ENCODE results near the gene TMC7. TPM values are rescaled to one million over a fixed set of nuclear protein-coding genes. Genes with fewer than 3 reads are reported as not detected.
A peak's percentile ranks its signal among the peaks of the same experiment; 100 is the strongest.

Gene TMC7
- total and polyA plus RNA-seq, 2 of the 13 experiments (the other 11 are each of a cell fraction or from before 2014, with no cell fraction given) = 1.2 to 5.1 TPM

DNA sequence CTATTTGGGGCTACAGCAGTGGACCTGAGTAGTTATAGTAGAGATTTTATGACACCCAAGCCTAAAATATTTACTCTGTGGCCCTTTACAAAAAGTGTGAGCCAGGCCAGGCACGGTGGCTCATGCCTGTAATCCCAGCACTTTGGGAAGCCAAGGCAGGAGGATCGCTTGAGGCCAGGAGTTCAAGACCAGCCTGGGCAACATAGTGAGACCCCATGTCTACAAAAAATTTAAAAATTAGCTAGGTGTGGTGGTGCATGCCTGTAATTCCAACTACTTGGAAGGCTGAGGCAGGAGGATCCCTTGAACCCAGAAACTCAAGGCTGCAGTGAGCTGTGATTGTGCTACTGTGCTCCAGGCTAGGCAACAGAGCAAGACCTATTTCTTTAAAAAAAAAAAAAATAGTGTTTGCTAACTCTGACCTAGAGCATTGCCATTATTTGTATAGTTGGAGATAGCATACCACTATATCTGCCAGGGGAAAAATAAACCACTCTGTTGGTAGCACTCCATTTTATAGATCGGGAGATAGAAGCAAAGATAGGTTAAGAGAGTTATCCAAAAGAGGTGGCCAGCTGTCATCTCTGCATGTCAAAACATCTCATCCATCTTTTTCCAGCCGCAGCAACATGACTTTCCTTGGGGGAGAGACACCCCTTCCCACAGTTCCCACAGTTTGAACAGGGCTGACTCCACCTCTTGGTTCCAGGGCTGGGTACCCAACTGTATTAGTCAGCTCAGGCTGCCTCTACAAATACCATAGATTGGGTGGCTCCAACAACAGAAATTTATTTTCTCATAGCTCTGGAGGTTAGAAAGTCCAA lies 127.0 kb downstream of the TMC7 start (continued):
- TF ChIP-seq, protein P1, sequence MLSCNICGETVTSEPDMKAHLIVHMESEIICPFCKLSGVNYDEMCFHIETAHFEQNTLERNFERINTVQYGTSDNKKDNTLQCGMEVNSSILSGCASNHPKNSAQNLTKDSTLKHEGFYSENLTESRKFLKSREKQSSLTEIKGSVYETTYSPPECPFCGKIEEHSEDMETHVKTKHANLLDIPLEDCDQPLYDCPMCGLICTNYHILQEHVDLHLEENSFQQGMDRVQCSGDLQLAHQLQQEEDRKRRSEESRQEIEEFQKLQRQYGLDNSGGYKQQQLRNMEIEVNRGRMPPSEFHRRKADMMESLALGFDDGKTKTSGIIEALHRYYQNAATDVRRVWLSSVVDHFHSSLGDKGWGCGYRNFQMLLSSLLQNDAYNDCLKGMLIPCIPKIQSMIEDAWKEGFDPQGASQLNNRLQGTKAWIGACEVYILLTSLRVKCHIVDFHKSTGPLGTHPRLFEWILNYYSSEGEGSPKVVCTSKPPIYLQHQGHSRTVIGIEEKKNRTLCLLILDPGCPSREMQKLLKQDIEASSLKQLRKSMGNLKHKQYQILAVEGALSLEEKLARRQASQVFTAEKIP (CRISPR knock-in tag; IDR thresholded peaks at IDR 0.05; ENCODE audit: borderline replicate concordance) = no peak
- peak; percentile 53 for TF ChIP-seq KAT8 (CRISPR knock-in tag; IDR thresholded peaks at IDR 0.05)
- TF ChIP-seq, protein P2, sequence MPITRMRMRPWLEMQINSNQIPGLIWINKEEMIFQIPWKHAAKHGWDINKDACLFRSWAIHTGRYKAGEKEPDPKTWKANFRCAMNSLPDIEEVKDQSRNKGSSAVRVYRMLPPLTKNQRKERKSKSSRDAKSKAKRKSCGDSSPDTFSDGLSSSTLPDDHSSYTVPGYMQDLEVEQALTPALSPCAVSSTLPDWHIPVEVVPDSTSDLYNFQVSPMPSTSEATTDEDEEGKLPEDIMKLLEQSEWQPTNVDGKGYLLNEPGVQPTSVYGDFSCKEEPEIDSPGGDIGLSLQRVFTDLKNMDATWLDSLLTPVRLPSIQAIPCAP (CRISPR knock-in tag; IDR thresholded peaks at IDR 0.05; ENCODE audit: low read depth) = 0 out of 2 replicates have a peak, but pooled peaks have one; percentile 2
- TF ChIP-seq KLF11 (CRISPR knock-in tag; IDR thresholded peaks at IDR 0.05) = peak; percentile 32; the same call in 1 of the 2 replicates
- TF ChIP-seq ZNF232 (CRISPR knock-in tag; IDR thresholded peaks at IDR 0.05; ENCODE audit: borderline replicate concordance) = 0 out of 2 replicates have a peak, but pooled peaks have one; percentile 14
- TF ChIP-seq RXRA (CRISPR knock-in tag; IDR thresholded peaks at IDR 0.05) = no peak
- peak; percentile 43; the same call in 1 of the 2 replicates for TF ChIP-seq ZBTB20 (CRISPR knock-in tag; IDR thresholded peaks at IDR 0.05; ENCODE audit: borderline replicate concordance, low read depth)
- TF ChIP-seq GATAD2A (CRISPR knock-in tag; IDR thresholded peaks at IDR 0.05) = peak; percentile 41
- no peak for TF ChIP-seq ZNF713 (CRISPR knock-in tag; IDR thresholded peaks at IDR 0.05)
- 0 out of 2 replicates have a peak, but pooled peaks have one; percentile 66 for TF ChIP-seq ZNF12 (CRISPR knock-in tag; IDR thresholded peaks at IDR 0.05)
- TF ChIP-seq KDM1A (CRISPR knock-in tag; IDR thresholded peaks at IDR 0.05) = peak; percentile 58; the same call in 1 of the 2 replicates
- TF ChIP-seq ZNF367 (CRISPR knock-in tag; IDR thresholded peaks at IDR 0.05; ENCODE audit: borderline replicate concordance) = no peak
- no peak for TF ChIP-seq ZBTB21 (CRISPR knock-in tag; IDR thresholded peaks at IDR 0.05)
- TF ChIP-seq CCDC6 (CRISPR knock-in tag; IDR thresholded peaks at IDR 0.05) = no peak
- no peak for TF ChIP-seq HHEX (CRISPR knock-in tag; IDR thresholded peaks at IDR 0.05)
- no peak for TF ChIP-seq ZNF816 (CRISPR knock-in tag; IDR thresholded peaks at IDR 0.05; ENCODE audit: borderline replicate concordance)
- TF ChIP-seq, protein P3, sequence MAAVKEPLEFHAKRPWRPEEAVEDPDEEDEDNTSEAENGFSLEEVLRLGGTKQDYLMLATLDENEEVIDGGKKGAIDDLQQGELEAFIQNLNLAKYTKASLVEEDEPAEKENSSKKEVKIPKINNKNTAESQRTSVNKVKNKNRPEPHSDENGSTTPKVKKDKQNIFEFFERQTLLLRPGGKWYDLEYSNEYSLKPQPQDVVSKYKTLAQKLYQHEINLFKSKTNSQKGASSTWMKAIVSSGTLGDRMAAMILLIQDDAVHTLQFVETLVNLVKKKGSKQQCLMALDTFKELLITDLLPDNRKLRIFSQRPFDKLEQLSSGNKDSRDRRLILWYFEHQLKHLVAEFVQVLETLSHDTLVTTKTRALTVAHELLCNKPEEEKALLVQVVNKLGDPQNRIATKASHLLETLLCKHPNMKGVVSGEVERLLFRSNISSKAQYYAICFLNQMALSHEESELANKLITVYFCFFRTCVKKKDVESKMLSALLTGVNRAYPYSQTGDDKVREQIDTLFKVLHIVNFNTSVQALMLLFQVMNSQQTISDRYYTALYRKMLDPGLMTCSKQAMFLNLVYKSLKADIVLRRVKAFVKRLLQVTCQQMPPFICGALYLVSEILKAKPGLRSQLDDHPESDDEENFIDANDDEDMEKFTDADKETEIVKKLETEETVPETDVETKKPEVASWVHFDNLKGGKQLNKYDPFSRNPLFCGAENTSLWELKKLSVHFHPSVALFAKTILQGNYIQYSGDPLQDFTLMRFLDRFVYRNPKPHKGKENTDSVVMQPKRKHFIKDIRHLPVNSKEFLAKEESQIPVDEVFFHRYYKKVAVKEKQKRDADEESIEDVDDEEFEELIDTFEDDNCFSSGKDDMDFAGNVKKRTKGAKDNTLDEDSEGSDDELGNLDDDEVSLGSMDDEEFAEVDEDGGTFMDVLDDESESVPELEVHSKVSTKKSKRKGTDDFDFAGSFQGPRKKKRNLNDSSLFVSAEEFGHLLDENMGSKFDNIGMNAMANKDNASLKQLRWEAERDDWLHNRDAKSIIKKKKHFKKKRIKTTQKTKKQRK (IDR thresholded peaks at IDR 0.05; ENCODE audit: low read length) = no peak
- TF ChIP-seq RARA (CRISPR knock-in tag; IDR thresholded peaks at IDR 0.05) = 0 out of 2 replicates have a peak, but pooled peaks have one; percentile 8
- TF ChIP-seq, protein P4, sequence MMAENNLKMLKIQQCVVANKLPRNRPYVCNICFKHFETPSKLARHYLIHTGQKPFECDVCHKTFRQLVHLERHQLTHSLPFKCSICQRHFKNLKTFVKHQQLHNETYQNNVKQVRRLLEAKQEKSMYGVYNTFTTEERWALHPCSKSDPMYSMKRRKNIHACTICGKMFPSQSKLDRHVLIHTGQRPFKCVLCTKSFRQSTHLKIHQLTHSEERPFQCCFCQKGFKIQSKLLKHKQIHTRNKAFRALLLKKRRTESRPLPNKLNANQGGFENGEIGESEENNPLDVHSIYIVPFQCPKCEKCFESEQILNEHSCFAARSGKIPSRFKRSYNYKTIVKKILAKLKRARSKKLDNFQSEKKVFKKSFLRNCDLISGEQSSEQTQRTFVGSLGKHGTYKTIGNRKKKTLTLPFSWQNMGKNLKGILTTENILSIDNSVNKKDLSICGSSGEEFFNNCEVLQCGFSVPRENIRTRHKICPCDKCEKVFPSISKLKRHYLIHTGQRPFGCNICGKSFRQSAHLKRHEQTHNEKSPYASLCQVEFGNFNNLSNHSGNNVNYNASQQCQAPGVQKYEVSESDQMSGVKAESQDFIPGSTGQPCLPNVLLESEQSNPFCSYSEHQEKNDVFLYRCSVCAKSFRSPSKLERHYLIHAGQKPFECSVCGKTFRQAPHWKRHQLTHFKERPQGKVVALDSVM (CRISPR knock-in tag; IDR thresholded peaks at IDR 0.05) = peak; percentile 93
- TF ChIP-seq RAD21 (CRISPR knock-in tag; IDR thresholded peaks at IDR 0.05) = no peak
- TF ChIP-seq CENPX (CRISPR knock-in tag; IDR thresholded peaks at IDR 0.05) = no peak
- TF ChIP-seq ZNF468 (CRISPR knock-in tag; IDR thresholded peaks at IDR 0.05) = no peak
- TF ChIP-seq ADNP (CRISPR knock-in tag; IDR thresholded peaks at IDR 0.05) = peak; percentile 91; the same call in 1 of the 2 replicates
